ENCODE data around the gene TNNT2.

The TNNT2 gene

DNA sequence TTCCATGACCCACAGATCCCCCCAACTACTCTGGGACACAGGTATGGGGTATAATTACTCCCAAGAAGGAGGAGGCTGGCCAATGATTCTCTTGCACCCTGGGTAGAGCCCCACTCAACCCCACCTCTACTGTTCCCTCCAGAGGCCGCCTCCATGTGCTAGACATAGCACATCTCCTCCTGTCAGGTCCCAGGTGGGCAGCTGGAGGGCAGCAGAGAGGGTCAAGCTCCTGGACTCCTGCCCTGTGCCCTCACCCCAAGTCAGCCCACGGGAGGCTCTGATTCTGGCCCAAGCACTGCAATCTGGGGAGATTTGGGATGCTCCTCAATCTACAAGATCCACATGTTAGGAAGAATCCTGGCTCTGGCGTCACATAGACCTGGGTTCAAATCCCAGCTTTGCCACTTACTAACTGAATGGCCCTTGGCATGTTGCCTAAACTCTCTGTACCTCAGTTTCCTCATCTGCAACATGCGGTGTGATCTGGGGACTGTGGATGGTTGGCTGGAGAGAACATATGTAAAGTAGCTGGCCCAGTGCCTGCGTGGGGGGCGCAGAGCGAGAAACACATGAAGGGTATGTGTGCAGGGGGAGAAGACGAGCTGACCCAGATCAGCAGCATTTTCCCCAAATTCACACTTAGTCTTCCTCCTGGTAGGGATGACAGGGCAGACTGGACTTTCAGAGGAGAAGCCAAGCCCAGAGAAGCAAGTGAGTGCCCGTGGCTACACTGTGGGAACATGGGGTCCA is 23.2 kb downstream of the TNNT2 start:
- no peak for DNase-seq

DNA sequence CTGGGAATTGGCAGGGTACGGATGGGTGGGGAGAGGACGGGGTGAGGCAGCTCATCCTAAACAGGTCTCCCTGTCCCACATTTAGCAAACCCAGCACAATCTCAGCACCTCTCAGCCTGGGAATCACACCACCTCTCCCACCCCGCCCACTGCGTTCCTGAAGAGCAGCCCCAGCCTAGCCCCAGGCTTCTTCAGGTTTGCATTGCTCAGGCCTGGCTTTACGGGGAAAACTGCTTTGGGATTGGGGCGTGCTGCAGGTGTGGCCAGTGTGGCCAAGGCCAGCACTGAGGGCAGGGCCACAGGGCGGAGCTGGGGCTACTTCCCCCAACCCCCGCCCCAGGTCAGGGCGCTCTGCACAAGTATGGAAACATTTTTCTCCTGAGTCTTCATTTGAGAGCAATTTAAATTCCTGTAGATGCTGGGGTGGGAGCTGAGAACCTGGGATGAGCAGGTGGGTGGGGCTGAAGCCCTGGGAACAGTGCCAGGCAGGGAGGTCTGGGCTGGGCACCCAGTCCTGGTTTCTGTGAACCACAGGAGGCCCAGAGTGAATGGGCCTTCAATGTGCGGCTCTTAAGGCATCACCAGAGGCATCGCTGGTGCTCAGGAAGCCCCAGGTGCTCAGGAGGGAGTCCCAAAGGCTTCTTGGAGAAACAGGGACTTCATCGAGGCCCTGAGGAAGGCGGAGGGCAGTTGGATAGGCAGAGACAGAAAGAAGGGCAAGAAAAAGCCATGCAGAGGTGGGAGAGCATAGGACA is 24.1 kb downstream of the TNNT2 start:
- DNase-seq = no peak

DNA sequence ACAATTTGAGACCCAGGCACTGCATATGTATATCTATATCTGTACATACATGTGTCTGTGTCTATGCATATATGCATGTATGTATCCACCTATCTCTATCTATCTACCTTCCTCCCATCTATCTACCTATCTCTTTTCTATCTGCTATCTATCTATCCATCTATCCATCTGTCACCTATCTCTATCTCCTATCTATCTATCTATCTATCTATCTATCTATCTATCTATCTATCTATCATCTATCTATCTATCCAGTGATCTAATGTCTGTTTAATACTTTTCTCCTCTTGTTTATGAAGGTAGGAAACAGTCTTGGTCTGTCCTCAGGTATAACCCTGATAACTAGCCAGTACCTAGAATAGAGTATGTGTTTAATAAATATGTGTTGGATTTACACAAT is 25.9 kb downstream of the TNNT2 start:
- DNase-seq = no peak

DNA sequence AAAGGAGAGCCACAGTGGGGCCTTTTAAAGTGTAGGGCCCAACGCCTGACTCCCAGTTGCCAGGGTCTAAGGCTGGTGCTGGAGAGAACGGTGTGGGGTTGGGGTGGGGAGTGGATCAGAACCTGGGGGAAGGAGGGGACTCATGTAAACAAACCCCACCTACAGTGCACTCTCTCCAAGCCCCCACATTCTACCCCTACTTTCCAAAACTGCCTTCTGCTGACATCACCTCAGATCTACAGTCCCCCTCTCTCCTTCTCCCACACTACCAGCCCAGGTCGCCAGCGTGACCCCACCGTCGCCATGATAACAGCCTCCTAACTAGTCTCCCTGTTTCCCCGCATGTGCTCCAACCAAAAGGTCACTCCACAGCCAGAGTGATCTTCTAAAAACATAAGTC is 26.6 kb downstream of the TNNT2 start:
- no peak for DNase-seq

DNA sequence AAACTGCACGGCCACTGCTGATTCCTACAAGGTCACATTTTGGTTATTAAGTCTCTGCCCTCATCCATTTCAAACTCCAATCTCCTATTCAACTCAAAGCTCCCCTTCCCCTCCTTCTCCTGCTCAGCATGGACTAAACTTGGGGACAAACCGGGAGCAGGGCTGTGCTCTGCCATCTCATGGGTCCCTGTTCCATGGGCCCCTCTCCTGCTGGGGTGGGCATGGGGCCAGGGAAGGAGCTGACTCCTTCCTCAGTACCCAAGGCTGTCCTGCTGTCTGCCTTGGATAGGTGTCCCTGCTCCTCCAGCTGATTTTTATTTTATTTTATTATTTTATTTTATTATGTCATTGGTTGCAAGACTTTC is 27.1 kb downstream of the TNNT2 start:
- DNase-seq = no peak

DNA sequence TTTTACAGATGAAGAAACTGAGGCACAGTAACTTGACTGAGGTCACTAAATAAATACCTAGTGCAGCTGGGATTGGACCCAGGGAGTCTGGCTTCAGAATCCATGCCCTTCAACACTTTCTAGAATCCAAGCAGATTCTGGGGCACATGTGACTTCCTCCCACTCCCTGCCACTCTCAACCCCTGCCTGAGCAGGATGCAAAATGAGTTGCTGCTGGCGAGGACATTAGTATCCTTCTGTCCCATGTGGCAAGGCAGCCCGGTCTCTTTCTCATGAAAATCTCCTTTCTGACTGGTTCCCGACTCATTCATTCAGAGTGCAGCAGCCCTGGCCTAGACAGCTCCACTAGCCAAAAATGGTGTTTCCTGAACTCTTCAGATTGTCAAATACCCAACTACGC is 28.4 kb downstream of the TNNT2 start:
- DNase-seq = no peak

DNA sequence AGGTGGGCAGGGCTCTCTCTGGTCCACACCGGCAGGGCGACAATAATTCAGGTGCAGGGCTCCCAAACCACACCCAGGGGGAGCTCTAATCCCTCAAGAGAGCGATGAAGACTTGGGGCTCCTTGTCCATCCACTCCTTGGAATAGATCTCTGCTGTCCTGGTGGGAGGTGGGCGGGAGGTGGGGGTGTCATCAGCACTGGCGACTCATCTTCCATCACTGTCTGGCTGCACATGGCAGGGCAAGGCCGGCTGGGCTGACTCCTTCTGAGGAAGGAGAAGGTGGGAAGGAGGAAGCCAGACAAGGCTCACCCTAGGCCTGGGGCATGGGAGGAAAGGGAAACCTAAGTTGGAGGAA is 29.3 kb downstream of the TNNT2 start:
- no peak for DNase-seq

DNA sequence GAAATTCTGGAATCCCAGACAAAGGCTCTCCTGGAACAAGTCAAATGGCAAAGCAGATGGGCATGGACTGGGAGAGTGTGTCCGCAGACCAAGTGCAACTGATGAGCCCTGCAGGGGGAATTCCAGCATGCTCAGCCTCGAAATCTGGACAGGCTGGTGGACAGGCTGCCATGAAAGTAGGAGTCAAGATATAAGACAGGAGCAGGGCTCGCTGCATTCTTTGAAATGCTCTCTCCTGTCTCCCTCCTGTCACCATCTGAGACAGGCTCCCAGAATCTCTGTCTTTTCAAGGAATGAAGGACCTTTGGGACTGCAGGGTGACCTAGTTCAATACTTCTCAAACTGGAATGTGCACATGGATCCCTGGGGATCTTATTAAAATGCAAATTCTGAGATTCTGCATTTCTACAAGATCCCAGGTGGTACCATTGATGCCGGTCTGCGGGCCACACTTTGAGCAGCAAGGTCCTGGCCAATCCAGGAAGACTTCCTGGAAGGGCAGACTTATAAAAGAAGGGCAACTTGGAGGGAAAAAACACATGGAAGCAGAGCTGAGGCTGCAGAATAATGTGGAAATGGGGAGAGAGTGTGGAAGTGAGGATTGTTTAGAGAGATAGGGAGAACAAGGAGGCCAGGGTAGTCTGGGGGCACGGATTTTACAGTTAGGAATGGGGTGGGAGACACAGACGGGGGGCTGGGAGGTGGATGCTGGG is 29.8 kb downstream of the TNNT2 start:
- no peak for DNase-seq

DNA sequence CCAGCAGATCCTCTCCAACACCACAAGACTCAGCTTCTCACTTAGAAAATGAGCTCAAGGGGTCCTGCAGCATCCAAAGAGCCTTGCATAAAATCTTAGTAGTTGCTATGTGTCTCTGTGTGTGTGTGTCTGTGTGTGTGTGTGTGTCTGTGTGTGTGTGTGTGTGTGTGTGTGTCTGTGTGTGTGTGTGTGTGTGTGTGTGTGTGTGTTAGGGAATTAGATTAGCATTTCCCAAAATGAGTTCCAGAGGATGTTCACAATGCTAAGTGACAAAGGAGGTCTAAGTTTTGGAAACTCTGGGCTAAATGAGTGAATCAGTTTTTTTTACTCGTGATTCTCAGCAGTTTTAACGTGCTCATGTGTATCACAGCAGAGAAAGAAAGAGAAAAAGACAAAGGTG is 30.5 kb downstream of the TNNT2 start:
- no peak for DNase-seq

DNA sequence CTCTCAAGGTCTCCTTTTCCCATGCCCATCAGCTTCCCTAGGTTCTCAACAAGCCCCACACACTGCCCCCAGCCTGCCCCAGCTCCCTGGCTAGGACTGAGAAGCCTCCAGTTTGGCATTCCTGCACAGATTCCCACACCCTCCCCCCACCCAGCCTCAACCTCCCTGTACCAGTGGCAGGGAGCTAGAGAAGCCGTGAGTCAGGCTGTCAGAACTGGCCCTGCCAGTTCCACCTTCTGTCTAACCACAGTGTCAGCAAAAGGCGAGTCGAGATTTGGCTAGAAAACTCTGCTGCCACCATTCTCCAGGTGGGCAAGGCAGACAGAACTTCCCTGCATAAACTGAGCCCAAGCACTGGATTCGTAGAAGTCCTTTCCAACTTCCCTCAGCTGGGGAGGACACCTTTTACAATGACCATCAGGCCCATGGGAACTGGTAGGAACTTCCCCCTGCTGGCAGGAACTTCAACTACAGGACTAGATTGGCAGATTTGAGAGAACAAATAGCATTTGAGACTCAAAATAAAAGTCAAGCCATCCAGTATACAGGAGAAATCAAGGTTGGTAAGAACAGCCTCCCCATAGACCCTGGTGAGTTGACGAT is 31.0 kb downstream of the TNNT2 start:
- no peak for DNase-seq

DNA sequence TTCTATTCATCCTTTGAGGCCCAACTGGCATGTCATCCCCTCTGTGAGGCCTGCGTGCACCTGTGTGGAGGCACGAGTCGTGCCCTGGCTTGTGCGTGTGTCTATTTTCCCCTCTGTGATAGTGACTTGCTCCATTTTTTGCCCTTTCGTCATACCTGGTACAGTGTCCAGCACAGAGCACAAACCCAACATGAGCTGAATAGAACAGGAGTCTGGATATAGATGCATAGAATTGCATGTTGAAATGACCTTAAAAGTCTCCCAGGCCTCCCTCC is 32.5 kb downstream of the TNNT2 start:
- DNase-seq = no peak

DNA sequence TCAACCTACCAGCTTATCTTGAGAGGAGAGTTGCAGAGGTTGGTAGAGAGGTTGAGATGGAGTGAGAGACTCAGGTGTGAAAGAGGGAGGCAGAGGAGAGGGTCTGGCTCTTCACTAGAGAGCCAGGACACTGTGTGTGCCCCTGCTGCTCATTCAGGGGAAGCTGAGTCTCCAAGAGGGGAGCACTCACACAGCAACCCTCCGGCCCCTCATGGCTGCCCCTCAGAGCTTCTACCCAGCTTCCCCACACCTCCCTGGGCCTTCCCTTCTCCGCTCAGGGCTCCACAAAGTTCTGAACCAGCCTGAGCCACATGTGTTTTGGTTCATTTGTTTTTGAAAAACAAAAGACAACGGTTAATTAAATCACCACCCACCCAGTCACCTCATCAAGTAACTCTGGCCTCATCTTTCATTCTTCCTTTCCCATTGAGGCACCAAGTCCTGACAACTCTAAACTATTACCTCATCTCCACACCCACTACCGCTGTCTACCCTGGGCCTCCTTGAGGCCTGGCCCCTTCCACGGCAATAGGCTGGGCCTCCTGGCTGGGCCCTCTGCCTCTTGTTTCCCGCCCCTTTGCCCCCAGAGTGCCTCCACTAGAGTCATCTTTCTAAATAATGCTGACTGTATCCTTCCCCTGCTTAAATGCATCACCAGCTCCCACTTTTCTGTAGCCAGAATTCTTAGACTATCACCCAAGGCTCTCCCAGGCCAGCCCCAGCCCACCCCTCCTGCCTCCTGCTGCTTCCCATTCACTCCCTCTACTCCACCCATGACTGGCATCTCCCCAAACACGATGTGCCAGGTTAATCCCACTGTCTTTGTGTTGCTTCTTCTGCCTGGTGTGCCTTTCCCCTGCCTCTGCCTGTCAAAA is 33.0 kb downstream of the TNNT2 start:
- DNase-seq = no peak

DNA sequence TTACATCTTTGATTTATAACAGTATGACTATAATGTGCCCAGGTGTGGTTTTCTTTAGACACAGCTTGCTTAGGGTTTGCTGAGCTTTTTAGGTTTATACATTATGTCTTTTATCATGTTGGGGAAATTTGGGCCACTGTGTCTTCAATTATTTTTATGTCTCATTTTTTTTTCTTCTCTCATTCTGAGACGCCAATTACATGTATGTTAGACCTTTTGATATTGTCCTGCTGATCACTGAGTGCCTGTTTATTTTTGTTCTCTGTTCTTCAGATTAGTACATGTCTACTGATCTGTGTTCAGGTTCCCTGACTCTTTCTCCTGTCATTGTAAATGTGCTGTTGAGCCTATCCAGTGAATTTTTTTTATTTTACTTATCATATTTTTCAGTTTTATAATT is 36.1 kb downstream of the TNNT2 start:
- no peak for DNase-seq

DNA sequence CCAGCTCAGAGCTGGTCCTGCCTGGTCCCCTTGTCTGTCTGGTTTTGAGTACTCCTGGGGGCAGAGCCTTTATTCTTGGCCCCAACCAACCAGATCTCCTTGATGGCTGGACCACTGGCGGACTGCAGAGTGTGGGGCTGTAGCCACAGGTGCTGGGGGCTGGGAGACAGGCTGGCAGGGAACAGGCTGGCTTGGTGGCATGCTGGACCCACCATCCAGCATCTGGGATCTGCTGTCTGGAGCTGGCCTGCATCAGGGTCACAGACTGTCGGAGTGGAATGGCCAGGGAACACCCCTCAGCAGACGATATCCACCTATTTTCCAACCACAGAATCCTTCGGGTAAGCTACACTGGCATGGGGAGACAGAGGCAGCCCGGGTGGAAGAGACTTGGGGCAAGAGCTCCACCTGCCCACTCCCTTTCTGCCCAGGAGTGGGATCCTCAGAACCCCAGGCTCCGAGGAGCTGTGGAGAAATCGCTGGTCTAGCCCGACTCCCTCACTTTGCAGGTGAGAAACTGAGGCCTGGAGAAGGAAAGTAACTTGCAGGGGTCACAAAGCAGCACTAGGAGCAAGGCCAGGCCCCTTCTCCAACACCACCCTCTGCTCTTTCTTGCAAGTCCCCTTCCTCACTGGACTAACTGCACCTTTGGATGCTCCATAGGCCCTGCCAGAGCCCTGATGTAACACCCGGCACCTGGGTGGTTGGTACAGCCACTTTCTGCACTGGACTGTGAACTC is 40.6 kb downstream of the TNNT2 start:
- no peak for DNase-seq

DNA sequence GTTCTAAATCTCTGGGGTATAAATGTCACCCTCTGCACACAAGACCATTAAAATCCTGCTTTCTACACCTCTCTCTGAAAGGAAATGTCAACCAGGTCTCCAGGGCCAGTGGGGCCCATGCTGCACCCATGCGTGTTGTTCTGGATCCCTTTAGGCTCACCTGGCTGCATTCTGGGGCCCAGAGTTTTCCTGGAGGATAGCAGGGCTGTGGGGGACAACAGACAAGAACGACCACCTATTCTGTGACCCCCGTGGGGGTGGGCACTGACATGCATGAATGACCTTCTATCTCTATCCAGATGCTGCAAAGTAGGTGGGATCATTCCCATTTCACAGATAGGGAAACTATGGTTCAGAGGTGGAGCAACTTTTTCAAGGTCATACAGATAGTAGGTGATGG is 41.6 kb downstream of the TNNT2 start:
- DNase-seq = no peak

DNA sequence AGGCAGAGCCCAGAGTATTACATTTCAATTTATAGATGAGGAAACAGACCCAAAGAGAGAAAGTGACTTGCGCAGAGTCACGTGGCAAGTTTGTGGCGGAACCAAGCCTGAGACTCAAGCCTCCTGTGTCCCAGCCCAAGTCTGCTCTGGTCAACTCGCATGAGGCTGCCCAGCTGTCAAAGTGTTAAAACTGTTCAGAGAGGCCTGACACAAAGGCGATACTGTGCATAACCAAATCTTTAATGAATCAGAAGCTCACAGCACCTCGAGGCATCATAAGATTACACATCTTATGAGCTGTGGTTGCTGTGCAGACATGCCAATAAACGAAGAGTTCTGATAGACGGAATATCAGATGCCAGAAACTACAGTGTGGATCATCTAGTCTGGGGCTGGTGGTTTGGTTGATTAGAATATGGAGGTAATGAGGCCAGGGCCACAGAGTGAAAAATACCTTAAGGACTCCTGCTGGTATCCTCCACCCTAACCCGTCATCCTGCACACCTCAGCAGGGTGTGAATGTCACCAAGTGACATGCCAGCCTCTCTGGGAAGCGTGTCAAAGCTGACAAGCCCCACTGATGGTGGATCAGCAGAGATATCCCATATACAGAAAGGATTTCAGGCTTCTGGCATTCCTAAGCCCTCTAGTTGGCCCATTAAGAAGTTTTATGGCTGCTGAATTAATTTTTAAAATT is 42.2 kb downstream of the TNNT2 start:
- DNase-seq = no peak

DNA sequence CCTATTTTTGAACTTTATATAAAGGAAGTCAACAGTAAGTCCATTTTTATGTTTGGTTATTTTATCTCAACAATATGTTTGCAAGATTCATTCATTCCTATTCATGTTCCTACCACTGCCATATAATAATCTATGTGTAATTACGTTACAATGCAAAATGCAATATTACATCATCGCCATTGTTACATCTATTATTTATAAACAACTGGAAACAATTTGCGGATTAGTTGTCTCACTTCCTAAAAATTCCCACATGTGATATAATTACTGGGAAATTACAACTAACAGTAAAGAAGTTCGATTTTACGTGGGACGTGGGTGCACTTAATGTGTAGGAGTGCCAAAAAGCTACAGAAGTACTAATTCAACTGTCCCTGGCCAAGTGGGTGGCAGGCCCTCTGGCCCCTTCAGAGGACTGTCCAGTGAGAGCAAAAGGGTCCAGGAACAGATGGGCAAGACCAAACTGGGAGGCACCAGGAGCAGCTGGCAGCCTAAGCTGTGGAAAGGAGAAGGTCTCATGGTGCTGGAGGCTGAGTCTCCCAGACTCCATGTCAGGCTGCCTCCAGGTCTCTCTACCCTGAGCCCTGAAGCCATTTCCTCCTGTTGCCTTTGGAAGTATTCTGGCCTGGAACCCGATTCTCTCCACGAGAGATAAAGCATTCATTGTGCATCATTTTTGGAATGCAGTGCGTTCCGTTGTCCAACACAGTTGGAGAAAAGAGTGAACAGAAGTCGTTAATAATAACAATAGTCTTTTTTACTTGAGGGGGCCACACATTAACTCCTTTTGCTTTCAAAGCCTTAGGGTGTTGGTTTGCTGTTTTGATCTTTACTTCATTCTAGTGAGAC is 42.9 kb downstream of the TNNT2 start:
- no peak for DNase-seq

DNA sequence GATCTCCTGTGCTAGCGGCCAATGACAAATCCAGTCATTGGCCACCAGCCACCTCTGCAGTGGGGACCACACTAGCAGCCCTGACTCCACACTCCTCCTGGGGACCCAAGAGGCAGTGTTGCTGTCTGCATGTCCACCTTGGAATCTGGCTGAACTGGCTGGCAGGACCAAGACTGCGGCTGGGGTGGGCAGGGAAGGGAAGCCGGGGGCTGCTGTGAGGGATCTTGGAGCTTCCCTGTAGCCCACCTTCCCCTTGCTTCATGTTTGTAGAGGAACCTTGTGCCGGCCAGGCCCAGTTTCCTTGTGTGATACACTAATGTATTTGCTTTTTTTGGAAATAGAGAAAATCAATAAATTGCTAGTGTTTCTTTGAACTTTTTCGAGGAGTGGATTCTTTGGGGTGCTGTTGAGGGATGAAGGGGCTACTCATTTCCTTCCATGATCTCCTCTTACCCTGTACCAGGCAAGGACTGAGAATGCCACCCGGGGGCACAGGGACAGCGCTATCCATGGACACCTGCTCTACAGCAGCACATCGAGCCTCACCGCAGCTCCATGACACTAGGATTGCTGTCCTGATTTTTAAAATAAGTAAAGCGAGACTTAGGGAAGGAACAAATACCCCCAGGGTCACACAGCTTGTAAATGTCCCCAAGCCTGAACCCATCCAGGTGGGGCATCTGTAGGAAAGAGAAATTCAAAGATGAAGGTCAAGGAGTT is 44.7 kb downstream of the TNNT2 start:
- no peak for DNase-seq

DNA sequence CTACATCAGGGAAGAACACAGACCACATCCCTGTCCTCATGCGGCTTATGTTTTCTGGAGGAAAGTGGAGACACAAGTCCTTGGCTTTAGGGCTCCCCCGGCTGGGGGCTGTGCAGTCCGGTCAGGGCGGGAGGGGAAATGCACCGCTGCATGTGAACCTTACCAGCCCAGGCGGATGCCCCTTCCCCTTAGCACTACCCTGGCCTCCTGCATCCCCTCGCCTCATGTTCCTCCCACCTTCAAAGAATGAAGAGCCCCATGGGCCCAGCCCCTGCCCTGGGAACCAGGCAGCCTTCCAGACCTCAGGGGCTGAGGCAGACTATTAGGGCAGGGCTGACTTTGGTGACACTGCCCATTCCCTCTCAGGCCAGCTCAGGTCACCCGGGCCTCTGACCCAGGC is 45.5 kb downstream of the TNNT2 start:
- no peak for DNase-seq

DNA sequence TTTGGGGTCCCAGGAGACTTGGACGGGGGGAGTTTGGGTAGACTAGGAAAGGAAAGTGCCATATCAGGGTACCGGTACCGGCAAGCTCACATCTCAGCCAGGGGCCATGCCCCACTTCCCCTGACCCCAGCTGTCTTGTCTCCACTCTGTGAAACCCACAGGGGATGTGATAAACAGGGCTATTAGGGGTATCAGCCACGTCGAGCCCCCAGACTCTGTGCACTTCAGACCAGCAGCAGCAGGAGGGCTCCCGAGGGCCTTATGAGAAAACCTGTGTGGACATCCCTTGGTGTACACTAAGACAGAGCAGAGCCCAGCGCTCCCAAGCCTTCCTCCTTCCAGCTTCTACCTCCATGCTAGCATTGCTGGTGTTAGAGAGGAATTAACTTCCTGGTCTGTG is 46.3 kb downstream of the TNNT2 start:
- DNase-seq = no peak

Measured in activated naive CD4-positive, alpha-beta T cell (primary cell).